T-helper 1 cell (primary cell): ENCODE data around the gene CEP85L.
"Not testable (repeated sequence)": the region's sequence is repeated elsewhere in the genome, so short reads cannot be mapped to it uniquely, and the experiment has no call there.

ENCODE experiments used
- DNase-seq, 5 donors: peaks; one replicate each; pipeline ENCODE4 v3.0.0-alpha.2; 2012 to 2020

CEP85L gene

GRCh38 chr6:118489990-118490389 lies 161.4 kb downstream of the CEP85L start:
- no peak for DNase-seq

- DNase-seq: no peak
Measured at GRCh38 chr6:118488631-118489030, 162.8 kb downstream of the CEP85L start.

DNA sequence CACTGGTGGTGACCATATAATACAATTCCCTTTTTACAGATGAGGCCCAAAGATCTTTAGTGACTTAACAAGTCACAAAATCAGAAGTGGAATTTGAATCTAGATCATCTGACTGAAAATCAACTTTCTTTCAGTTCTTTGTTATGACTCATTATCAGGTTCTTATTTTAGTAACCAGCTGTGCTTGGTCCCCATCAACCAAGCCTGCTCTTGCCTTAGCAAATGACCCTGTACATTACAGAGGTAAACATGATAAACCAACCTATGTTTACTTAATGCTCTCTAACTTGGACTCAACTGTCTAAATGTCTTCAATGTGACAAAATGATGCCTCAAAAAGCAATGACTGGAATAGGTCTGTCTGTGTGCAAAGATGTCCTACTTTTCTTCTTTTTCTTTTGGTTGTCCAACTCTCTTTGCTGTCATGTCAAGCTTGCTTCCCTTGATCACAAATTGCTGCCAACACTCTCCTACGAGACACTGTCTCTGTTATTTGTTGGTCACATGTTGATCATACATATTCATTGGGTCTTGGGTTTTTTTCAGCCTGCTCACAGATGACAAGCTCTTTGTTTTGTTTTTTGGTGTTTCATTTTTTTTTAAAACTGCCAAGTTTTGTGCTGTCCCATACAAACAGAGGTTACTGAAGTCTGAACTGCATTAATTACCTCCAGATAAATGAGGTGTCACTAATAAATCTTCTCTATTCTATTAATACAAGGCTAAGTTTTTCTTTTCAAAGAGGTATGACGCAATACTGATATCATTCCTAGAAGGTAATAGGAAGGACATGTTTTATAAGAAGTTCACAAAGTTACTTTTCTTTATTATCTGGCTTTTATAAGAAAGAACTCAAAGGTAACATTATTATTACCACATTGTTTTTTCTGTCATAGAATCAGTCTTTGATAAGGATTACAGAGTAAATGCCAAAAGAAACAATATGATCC lies 165.5 kb downstream of the CEP85L start:
- DNase-seq: peak in 1 of 5 donors; percentile 34

DNA sequence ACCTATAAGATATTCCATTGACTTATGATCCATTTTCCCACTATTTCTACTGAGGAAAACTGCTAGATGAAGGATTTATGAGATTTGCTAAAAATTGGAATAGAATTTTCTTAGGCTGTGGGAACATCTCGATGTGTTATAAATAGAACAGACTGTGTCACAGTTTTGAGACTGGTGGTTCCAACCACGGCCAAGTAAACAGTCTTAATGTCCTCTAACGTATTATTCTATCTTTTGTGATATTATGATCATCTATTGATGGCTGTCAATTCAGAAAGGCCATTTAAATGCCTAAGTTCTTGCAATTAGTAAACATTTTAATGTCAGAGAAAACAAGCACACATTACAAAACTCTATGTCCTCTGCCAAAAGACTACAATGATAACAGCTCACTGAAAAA lies 174.8 kb downstream of the CEP85L start:
- no peak for DNase-seq

DNA sequence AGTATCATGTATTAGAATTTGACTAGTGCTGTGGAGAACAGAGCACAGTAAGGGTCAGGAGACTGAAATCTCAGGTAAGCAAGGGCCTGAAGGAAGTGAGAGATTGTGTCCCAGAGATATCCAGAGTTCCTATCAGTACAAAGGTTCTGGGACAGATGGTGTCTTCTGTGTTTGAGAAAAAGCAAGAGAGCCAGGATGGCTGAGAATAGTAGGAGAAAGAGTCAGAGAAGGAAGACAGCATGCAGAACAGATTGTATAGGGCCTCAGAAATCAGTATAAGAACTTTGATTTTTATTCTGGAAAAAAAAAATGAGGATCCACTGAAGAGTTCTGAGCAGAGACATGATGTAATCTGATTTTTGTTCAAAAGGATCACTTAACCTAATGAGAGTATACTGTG lies 178.1 kb downstream of the CEP85L start:
- no peak for DNase-seq

DNA sequence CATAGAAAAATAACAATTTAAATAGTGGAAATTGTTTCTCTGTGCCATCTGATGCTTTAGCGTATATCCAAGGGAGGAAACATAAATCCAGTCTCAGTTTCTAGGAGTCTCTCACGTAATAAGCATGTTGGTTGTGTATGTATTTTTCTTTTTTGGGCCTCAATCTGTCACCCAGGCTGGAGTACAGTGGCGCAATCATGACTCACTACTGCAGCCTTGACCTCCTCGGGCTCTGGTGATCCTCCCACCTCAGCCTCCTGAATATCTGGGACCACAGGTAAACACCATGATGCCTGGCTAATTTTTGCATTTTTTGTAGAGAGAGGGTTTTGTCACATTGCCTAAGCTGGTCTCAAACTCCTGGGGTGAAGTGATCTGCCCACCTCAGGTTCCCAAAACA lies 181.9 kb downstream of the CEP85L start:
- DNase-seq: no peak

GRCh38 chr6:118468682-118469465 lies 182.5 kb downstream of the CEP85L start:
- DNase-seq: no peak

DNA sequence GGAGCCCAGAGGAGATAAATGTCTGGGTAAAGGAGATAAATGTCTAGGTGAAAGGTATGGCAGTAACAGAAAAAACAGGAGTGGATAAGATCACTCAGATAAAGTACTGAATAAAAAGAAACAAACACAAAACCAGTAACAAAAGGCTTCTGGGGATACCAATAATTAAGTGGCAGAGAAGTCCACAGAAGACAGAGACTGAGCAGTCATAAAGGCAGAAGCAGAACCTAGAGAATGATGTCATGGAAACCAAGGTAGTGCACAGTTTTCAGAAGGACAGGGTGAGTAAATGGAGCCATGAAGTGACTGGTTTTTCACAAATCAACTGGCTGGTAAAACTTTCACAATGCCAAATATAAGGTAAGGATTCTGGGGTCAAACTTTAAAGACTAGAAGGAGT lies 184.2 kb downstream of the CEP85L start:
- DNase-seq: peak in 1 of 5 donors; percentile 4

GRCh38 chr6:118464620-118465019 lies 186.8 kb downstream of the CEP85L start:
- no peak for DNase-seq

GRCh38 chr6:118460958-118461470 lies 190.4 kb downstream of the CEP85L start:
- no peak for DNase-seq

DNA sequence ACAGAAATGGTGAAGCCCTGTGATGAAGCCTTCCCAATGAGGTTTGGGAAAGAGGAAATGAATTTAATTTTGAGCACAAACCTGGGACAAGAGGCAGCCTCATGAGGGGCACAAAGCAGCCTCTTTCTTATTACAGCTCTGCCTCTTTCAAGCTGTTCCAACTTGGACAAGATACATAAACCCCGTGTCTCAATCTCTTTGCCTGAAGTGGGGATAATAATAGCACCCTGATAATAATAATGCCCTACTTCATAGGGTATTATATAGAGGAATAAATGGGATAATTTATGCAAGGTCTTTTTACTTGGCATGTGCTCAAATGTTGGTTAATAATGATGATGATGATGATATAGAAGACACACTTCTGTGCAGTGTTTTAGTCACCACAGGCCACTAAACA lies 194.4 kb downstream of the CEP85L start:
- no peak for DNase-seq

DNA sequence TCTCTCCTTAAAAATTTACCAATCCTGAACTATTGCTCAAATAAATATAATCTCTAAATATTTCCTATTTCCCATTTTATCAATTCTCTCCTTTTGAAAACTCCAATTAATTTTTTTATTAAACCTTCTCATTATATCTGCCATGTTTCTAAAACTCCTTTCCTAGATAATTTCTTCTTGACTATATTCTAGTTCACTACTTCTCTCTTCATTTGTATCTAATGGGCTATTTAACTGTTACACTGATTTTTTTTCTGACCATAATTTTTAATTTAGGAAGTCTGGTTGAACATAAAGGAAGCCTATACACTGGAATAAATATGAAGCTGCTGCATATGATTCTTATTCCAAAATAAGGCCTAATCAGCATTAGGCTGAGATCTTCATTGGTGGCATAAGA lies 199.6 kb downstream of the CEP85L start:
- no peak for DNase-seq

DNA sequence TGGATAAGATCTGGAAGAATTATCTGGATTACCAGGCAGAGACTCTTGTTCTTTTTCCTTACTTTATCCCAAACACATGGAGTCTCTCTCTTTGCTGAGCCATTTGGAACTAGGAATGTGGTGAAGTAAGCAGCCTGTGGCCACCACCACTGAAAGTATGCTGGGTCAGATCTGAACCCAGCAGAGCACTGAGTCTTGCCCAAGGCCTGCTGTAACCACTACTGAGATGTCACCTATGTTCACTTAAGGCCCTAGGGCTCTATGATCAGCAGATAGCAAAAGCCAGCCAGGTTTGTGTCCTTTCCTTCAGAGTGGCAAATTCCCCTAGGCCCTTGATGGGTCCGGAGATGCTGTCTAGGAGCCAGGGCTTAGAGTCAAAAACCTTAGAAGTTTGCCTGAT lies 206.6 kb downstream of the CEP85L start:
- no peak for DNase-seq

DNA sequence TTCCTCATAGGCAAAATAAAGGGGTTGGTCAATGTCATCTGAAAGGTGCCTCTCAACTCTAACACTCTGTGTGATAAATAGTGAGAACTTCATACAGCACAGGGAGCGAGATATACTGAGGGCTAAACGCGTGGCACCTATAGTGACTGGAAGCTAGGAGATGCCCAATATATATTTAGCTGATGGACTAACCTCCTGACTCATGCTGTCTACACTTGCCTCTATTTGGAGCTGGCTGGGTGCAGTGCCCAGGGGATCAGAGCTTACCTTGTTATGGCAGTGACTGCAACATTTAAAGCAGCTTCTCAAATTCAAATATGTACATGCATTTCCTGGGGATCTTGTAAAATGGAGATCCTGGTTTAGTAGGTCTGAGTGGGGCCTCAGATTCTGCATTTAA lies 214.9 kb downstream of the CEP85L start:
- no peak for DNase-seq

GRCh38 chr6:118434147-118434546 lies 217.2 kb downstream of the CEP85L start:
- not testable (repeated sequence) for DNase-seq

DNA sequence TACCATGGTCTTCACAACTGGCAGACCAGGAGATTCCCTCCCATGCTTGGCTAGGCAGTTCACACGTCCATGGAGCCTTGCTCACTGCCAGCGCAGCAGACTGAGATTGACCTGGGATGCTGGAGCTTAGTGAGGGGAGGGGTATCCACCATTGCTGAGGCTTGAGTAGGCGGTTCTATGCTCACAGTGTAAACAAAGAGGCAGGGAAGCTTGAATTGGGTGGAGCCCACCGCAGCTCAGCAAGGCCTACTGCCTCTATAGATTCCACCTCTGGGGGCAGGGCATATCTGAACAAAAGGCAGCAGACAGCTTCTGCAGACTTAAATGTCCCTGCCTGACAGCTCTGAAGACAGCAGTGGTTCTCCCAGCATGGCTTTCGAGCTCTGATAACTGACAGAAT lies 230.1 kb downstream of the CEP85L start:
- not testable (repeated sequence) for DNase-seq

DNA sequence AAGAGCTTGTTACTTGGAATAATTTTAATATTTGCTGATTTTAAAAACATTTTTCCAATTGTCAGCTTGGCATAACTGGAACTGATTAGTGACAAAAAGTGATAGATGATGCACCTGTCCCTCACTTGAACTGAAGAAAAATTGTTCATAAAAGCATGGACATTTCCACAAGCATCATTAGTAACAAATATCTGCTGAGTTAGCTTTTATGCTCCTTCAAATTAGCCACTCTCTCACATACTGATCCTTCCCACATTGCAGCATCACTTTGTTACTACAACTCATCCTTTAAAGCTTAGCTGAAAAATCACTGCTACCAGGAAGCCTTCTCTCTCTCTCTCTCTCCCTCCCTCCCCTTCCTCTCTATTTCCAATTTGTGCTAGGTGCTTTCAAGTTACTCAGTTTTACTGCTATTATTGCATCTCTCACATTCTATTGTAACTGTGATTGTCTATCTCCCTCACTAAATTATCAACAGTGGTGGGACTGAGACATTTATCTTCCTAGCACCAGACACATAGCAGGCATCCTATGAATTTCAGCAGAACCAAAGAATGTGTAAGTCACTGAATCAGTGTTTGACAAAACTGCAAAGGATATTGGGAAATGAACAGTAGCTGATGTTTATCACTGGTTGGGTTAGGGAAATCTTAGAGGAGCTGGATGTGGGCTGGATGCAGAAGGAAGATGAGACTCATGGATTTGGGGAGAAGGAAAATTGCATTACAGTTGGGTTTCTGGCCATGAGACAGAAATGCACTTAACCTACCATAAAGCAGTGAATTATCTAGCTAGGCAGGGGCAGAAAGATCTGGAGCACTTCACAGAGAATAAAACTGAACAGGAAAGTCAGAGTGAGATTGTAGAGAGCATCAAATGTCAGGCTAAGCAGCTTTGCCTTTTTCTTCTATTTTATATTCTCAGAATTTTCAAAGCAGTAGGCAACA lies 231.7 kb downstream of the CEP85L start:
- DNase-seq: no peak
